CD4-positive, alpha-beta T cell treated with Interferon alpha-2 for 1 hour (primary cell): ENCODE results near the gene MOV10L1.

Experiments used
- DNase-seq, 2 donors: peaks; one replicate each; pipeline ENCODE4 v3.0.0-alpha.2; 2020 to 2022

MOV10L1 gene

DNA sequence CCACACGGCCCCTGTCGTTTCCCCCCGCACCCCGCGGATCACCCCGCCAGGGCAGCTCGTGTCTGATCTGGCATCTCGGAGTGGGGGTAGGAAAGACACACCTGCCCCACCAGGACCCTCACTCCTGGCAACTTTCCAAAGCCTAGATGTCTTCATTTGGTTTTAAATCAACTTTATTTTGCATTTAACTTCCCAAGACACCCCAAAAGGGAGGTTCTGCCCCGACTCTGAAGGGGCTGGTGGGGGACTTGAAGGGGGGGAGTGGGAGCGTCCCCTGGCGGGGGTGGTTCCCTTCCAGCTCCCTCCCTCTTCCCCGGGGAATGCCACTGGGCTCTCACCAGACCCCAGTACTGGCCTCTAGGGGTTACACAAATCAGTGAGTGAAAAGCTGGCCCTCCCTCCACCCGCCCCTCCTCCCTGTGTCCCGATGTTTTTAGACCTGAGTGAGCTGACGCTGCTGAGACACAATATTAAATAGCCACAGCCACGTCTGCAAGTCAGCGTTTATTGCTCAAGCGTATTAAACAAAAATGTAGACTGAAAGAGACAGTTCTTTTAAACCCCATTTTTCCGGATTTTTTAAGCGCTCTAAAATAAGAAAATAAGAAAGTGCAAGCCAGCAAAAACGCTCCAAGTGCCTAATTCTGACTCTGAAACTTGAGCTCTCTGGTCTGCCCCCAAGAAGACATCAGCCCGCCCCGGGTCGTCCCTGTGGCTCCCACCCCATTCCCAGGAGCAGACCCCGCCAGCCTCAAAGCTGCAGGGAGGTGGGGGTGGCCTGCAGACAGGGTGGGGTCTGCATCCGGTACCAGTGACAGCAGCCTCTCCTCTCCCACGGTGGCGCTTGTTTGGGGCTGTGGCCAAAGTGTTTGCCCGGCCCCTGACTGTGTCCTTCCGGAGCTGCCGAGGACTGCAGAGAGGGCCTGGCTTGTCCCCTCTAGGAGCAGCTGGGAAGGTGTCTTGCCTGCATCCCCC, 30.6 kb upstream of the MOV10L1 start:
- DNase-seq: no peak

DNA sequence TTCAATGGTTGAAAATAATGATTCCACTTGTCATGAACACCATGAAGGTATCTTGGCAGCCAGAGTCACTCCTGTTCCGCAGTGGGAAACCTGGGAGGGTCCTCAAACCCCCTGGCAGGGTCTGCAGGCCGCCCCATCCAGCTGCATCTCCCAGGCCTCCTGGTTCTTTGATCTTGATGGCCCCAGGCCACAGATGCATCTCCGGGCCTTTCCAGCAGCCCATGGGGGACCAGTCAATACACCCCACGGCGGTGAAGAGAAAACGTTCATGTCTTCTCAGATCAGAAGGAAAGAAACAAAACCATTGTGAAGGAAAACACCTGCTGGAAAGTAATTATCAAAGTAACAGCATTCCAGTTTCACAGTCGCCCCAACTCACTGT, 29.9 kb upstream of the MOV10L1 start:
- DNase-seq: no peak

DNA sequence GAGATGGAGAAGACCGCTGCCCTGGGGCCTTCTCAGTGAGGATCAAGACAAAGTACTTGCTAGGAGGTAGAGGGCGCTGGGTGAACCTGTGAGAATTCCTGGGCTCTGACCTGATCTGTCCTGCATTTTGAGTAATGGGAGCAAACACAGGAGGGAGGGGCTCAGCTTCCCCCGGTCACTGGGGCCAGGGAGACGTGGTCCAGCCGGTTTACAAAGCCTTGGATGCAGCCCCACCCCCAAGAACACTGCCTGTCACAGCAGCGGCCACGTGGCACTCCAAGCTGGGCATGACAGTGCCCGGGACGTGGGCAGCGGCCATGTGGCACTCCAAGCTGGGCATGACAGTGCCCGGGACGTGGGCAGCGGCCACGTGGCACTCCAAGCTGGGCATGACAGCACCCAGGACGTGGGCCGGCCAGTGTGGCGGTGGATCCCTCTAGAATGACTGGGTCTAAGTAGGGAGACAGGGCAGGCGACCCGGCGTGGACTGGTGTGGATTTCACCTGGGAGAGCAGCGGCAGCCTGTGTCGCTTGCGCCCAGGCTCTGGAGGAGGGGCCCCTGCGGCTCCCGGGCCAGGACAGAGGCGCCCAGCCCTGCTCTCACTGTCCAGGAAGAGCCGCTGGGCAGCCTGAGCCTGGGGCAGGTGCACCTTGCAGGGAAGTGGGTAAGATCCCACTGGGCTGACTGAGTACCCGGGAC, 29.2 kb upstream of the MOV10L1 start:
- no peak for DNase-seq

DNA sequence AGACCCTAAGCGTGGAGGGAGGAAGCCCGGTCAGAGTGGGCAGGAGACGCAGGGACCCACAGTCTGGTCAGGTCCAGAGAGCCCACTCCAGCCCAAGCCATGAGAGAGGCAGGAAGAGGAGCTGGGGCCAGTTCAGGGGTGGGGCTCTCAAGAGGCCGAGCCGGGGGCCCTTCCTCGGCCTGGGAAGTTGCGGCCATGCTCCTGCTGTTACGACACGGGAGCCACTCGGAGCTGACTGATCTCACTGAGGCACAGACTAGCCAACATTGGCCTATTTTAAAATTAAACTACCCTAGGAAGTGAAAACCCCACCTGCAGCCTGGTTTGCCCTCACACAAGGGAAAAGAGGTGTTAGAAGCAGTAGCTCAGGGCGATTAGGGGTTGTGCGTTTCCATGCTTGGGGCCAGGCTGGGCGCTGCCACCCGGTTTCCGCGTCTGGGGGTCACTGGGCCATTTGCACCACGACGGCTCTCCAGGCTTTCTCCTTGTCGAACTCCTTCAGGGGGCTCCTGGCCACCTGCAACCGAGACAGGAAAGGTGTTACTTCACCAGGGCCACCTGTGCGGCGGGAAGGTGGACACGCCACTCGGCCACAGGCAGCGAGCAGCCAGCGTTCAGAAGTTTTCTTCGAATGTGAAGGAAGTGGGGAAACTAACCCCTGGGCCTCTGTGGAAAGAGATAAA, 28.5 kb upstream of the MOV10L1 start:
- DNase-seq: no peak

DNA sequence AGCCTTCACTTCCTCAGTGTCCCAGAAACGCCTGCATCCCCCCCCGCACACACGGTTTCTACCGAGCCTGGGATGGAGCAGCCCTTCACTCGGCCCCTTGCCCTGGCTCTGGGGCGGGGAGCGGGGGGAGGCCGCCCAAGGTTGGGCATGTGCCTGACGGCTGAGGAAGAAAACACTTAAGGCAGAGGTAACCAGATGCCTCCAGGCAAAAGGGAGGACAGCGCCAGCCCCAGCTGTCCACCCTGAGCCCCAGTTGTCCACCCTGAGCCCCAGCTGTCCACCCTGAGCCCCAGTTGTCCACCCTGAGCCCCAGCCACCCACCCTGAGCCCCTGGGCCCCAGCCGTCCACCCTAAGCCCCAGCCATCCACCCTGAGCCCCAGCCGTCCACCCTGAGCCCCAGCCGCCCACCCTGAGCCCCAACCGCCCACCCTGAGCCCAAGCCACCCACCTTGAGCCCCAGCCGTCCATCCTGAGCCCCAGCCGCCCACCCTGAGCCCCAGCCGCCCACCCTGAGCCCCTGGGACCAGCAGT, 27.9 kb upstream of the MOV10L1 start:
- DNase-seq: no peak

DNA sequence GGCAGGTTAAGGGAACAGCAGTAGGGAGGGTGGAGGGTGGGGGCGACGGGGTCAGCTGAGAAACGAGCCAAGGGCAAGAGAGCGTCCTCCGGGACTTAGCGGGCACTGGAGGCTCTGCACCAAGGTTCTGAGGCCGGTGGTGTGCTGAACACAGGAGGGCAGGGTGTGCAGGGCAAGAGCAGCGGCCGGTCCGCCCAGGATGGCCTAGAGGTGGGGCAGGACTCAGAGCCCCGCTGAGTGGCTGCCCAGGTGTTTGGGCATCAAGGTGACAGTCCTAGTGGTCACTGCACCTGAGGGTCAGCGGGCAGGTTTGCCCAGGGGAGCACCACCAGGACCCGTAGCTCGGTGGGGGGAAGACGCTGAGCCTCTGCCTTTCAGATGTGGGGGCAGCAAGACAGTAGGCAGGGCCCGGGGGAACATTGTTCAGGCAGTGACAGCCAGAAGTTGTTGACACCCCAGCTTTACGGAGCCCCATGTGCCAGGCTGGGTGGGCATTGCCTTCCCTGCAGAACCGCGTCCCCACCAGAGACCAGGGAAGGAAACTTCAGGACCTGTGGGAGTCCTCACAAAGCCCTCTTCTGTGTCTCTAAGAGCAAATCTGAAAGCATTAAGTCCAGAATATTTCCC, 27.2 kb upstream of the MOV10L1 start:
- no peak for DNase-seq

DNA sequence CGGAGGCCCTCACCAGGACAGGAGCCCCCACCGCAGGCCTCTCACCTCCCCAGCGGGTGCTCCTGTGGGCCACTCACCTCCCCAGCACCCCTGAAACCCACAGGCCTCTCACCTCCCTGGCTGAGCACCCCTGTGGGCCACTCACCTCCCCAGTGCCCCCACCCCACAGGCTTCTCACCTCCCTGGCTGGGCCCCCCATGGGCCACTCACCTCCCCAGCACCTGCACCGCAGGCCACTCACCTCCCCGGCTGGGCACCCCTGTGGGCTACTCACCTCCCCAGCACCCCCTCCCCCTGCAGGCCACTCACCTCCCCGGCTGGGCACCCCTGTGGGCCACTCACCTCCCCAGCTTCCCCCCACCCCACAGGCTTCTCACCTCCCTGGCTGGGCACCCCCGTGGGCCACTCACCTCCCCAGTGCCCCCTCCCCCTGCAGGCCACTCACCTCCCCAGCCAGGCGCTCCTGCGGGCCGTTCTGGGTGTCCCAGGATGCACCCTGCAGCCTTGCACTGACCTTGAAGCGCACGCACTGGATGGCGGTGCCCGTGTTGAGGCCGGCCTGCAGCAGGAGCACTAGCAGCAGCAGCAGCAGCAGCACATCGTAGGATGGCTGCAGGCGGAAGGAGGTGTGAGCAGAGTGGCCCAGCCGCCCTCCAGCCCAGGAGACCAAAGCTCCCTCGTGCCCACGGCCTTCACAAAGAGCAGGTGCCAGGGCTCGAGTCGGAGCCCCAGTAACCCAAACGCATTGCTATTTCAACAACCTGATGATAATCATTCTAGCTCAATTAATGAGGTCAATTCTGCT, 26.0 kb upstream of the MOV10L1 start:
- DNase-seq: no peak

DNA sequence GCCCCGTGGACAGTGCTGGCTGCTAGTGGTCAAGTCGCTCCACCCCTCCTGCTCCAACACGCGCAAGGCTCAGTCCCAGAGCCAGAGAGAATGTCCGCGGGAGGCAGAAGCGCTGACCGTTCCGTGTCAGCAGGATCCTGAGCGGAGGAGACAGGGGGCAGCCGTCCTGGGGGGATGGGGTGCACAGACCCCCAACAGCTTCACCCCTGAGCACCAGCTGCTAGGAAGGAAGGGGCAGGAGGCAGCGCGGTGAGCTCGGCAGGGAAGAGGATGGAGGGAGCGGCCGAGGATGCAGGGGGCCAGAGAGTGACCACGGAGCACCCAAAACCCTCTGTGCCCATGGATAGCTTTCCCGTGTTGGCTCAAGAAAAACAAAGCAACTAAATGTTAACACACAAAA, 25.4 kb upstream of the MOV10L1 start:
- DNase-seq: no peak

DNA sequence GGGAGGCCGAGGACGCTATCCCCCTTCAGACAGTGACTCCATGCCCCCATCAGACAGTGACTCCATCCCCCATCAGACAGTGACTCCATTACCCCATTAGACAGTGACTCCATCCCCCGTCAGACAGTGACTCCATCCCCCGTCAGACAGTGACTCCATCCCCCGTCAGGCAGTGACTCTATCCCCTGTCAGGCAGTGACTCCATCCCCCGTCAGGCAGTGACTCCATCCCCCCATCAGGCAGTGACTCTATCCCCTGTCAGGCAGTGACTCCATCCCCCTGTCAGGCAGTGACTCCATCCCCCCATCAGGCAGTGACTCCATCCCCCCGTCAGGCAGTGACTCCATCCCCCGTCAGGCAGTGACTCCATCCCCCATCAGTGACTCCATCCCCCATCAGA, 22.6 kb upstream of the MOV10L1 start:
- DNase-seq: no peak

DNA sequence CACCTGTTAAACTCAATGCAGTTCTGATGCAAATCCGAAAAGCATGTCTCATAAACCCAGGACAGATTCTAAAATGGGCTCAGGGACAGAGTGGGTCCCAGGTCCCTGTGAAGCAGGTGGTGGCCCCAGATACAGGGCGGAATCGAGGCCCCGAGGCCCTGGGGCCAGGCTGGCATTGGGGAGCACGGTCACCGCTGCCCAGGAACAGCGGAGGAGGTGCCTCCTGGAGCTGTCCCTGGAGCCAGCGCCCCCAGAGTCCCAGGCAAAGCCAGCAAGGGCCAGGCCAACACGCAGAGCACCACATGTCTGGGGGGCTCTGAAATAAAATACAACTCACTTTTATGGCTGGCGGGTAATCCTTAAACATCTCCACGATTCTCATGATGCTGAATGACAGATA, 21.7 kb upstream of the MOV10L1 start:
- DNase-seq: no peak

DNA sequence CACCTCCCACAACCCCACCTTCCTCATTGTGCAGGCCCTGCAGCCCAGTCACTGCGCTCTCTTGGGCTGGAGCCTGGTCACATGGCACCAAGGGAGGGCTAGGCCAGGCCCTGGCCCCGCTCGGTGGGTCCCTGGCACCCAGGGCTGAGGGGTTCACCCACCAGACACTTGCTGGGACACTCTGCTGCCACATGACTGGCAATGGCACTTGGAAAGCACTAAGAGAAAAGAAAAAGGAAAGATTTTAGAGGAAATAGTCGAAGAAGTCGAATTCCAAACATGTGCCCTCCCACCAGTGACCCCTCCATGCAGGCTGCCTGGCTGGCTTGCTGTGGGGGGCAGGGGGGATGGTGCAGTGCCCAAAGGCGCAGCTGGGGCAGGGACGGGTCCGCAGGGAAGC, 19.4 kb upstream of the MOV10L1 start:
- DNase-seq: no peak

DNA sequence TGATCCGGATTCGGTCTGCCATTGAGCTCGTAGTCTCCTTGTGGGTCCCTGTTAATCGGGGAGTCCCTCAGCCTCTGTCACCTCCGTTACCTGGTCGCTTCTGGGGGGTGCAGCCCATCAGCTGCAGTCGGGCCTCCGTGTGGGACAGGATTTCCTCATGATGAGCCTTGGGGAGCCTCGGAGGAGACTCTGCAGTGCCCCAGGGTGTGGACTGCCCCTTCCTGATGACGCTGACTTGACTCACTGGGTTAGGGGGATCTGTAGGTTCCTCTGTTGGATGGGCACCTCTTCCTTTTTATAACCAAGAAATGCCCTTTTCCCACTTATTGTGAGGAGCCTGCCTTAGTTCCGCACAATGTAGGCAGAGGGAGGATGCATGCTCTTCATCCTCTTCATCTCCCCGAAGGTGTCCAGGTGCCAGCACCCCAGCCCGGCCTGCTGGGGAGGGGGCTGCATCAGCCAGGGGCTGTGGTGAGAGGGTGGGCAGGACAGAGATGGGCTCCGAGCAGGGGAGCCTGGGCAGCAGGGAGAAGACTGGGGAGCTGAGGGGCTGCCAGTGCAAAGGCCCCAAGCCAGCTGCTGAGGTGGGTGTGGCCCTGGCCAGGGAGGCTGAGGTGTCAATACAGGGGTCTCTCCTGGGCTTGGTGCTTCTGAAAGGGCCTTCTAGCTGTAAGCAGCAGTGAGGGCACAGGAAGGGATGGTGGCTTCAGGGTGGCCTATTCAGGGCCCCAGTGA, 18.2 kb upstream of the MOV10L1 start:
- no peak for DNase-seq

DNA sequence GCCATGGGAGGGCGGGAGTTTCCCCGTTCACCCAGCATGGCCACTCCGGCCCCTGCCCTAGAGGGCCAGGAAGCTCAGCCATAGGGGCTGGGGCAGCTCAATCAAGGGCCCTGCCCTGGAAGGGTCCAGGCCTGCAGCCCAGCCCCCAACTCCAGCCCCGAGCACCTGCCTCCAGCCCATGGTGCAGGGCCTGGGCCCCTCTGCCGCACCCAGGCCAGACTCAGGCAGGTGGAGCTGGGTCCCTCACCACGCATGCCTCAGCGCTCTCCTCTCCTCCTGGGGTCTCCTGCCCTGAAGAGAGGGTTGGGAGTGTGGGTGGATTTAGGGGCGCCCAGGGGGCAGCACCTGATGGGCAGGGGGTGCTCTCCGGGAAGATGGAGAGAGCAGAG, 17.6 kb upstream of the MOV10L1 start:
- DNase-seq: no peak

DNA sequence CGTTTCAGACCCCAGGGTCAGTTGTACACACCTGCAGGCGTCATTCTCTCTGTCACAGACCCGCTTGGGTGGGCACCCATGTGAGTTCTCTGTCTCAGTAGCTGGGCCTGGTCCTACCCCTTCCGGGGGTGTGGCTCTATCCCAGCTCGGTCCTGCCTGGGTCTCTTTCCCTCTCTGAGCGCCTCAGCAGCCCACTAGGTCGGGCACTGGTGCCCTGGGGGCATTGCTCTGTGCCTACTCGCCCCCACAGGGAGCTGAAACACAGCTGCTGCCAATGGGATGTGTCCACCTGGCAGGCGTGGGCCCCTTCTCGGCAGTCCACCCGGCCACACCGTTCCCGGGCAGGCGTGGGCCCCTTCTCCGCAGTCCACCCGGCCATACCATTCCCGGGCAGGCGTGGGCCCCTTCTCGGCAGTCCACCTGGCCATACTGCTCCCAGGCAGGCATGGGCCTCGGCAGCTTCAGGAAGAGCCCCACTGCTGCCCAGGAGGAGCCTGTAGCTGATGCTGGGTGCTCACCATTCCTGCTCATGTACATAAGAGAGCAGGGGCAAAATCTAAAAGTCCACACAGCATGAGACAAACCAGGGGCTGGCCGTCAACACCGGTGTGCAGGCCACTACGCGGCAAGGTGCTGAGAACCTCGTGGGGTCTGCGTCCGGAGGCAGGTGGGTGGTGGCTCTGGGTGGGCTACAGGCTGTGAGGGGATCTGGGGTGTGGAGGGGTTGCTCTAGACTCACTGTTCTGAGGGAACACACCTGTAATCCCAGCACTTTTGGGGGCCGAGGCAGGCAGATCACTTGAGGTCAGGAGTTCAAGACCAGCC, 16.9 kb upstream of the MOV10L1 start:
- no peak for DNase-seq

DNA sequence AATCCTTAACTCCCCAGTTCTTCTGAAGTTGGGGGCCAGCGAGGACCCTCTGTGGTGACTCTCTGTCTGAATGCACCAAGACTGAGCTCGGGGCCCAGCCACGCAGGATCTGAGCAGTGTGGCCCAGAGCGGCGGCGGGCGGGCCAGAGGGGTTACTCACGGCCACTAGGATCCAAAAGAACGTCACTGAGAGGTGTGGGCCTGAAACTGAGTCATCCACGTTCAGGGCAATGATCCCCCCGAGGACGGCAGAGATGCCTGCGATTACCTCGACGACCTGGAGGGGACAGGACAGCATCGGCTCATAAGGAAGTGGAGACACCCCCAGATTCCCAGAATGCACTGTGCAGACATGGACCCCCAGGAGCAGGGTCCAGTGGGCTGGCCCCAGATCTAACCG, 15.8 kb upstream of the MOV10L1 start:
- DNase-seq: no peak

DNA sequence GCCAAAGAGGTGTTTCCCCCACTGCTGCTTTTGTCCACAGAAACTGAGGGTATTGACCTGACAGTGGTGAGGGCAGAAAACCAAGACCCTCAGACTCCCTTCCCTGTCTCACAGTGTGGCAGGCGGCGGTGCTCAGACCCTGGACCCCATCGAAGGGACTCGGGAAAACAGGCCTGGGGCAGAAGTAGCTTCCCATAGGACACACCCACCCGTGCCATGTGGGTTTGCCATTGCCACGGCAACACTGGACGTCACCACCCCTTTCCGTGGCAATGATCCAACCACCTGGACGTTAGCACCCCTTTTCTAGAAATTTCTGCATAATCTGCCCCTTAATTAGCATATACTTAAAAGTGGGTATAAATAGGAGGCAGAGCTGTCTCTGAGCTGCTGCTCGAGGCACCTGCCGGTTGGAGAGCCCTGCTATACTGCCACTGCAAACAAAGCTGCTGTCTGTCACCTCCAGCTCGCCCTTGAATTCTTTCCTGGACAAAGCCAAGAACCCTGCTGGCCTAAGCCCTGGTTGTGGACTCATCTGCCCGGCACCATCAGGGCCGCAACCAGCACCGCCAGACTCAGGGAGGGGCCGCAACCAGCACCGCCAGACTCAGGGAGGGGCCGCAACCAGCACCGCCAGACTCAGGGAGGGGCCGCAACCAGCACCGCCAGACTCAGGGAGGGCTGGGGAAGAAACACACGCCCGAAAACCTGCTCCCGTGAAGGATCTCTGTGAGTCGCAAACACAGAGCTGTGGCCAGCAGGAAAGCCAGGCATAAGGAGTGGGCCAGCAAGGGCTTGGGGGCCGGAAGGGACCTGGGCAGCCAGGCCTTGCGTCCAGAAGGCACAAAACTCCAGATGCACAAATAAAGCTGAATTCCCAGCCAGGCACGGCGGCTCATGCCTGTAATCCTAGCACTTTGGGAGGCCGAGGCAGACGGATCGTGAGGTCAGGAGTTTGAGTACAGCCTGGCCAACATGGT, 15.0 kb upstream of the MOV10L1 start:
- no peak for DNase-seq

DNA sequence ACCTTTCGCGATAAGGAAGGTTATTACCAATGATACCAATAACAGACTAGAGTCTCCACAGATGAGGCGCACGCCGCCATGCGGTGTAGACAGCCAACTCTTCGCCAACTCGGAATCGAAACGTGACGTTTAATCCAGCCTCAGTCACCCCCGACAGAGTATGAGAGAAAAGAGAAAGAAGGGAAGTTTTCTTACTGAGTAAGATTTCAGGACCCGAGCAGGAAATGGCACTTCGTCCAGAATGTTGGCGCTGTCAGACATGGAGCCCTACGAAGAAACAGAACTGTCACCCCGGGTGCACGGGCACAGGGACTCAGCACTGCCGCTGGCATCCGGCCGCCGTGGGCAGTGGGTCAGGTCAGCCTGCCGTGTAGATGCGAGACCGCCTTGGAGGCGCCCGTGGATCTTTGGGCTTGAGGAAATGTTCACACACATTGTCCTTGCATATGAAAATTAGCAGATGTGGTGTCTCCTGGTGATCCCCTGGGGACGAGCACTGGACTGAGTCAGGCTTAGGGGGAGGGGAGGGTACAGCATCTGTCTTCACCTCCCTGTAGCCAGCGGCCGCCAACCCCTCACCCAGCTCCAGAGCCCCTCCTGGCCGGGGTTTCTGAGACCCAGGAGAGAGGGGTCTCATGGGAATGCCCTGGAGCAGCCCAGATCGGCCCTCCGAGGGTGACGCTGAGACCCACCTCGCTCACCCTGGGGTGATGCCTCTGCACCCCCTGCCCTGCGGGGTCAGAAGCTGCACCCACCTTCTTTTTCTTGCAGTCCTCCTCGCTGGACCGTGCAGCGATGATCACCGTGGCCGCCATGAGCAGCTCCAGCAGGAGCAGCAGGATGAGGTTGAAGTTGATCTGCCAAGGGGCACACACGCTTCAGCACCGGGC, 12.9 kb upstream of the MOV10L1 start:
- DNase-seq: no peak

DNA sequence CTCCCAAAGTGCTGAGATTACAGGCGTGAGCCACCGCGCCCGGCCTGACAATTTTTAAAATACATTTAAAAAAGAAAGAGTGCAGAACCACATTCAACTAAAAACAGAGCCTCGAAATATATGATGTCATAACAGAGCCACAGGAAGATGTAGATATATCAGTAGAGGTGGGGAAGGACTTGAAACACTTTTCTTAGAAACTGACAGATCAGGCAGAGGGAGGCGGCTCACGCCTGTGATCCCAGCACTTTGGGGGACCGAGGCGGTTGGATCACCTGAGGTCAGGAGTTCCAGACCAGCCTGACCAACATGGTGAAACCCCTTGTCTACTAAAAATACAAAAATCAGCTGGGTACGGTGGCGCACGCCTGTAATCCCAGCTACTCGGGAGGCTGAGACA, 11.6 kb upstream of the MOV10L1 start:
- DNase-seq: no peak
